Gastroesophageal sphincter (tissue), 4 donors: ENCODE results near the gene TRIOBP. TPM values are rescaled to one million over a fixed set of nuclear protein-coding genes. Genes with fewer than 3 reads are reported as not detected.
A peak's percentile ranks its signal among the peaks of the same experiment; 100 is the strongest.

Experiments used
- ATAC-seq: fragments of 150-250 bp; one replicate; pipeline ENCODE4 v1.9.1; 2016; ENCODE audit warnings: mild to moderate bottlenecking, moderate library complexity
- H3K27ac ChIP-seq, 4 donors: fragments of 200-600 bp; sonication (generic) in 3 of 4; 1 replicate in 3 of 4; 2 replicates in 1 of 4; pipeline ENCODE4 v1.5.1; 2016 to 2019
- H3K27me3 ChIP-seq: fragments of 200-600 bp; sonication (generic); one replicate; pipeline ENCODE4 v1.5.1; 2019
- H3K36me3 ChIP-seq, 2 donors: fragments of 200-600 bp; sonication (generic); one replicate each; pipeline ENCODE4 v1.5.1; 2019; ENCODE audit warnings: control low read depth in 1 of 2
- H3K4me1 ChIP-seq, 3 donors: fragments of 200-600 bp; sonication (generic); 1 replicate in 2 of 3; 2 replicates in 1 of 3; pipeline ENCODE4 v1.5.1; 2016 to 2019; ENCODE audit warnings: control low read depth in 2 of 3
- H3K4me3 ChIP-seq, 2 donors: fragments of 200-600 bp; sonication (generic); one replicate each; pipeline ENCODE4 v1.5.1; 2019; ENCODE audit warnings: mild to moderate bottlenecking in 1 of 2, moderate library complexity in 1 of 2
- H3K9me3 ChIP-seq, 3 donors: fragments of 200-600 bp; sonication (generic); one replicate each; pipeline ENCODE4 v1.5.1; 2017 to 2019; ENCODE audit warnings: control low read depth in 2 of 3
- CTCF ChIP-seq, 4 experiments: fragments of 200-600 bp in 2 of 4; fragments of 450-650 bp in 2 of 4; sonication (generic) in 1 of 4; IDR thresholded peaks; one replicate each; pipeline ENCODE4 v1.5.1; 2017 to 2019; ENCODE audit warnings: antibody characterized with exemption in 4 of 4, mild to moderate bottlenecking in 2 of 4, moderate library complexity in 2 of 4
- EP300 ChIP-seq: sonication (generic); formaldehyde crosslinking; IDR thresholded peaks from one replicate; pipeline ENCODE4 v1.6.1; 2017; ENCODE audit warnings: antibody characterized with exemption, mild to moderate bottlenecking
- POLR2A ChIP-seq, 2 donors: fragments of 450-650 bp; IDR thresholded peaks; one replicate each; pipeline ENCODE4 v1.6.1; 2017; ENCODE audit warnings: antibody characterized with exemption in 2 of 2, mild to moderate bottlenecking in 2 of 2, moderate library complexity in 1 of 2
- POLR2AphosphoS5 ChIP-seq: sonication (generic); formaldehyde crosslinking; IDR thresholded peaks from one replicate; pipeline ENCODE4 v1.6.1; 2017; ENCODE audit warnings: antibody characterized with exemption
- WGBS, 2 donors: methylation state at CpG; one replicate each; pipeline ENCODE4 v1.1.5; 2018; ENCODE audit warnings: low coverage in 1 of 2; 5-methylcytosine and 5-hydroxymethylcytosine counted together
- total RNA-seq, 4 donors: library from RNA; depleted of rRNA; stranded (reverse); fragments of >200 nt; gene quantifications; one replicate each; pipeline ENCODE4 v1.1.0, GENCODE V29; 2016

Gene TRIOBP
- total RNA-seq, 4 donors from 2014 or later = 128 to 234 (median 137) TPM

- Histone ChIP-seq H3K27ac (peak overlapping the region; percentile 3 to 96 (median 84)), H3K9me3 (no peaks in the 10 kb centered on the region), H3K27me3 (no peaks in the 10 kb centered on the region), H3K4me3 (no peak overlapping the region), H3K4me1 (peaks cover 0 to 80% (median 37%) of the 10 kb centered on the region in 3 donors), H3K36me3 (no peaks in the 10 kb centered on the region)
- ATAC-seq = no peak
- 62 to 70% methylated on average over 4 to 7 of the region's 16 CpGs for WGBS, 2 donors
- TF ChIP-seq POLR2AphosphoS5 (peak; percentile 17), CTCF (IDR thresholded peaks at IDR 0.05) (no peak)
Observed at GRCh38 chr22:37742376-37743171, 45.7 kb downstream of the TRIOBP start.

- Histone ChIP-seq H3K27me3 (no peaks in the 10 kb centered on the region), H3K27ac (peak overlapping the region in 3 of 4 donors; percentile 92 to 97 (median 96)), H3K36me3 (no peaks in the 10 kb centered on the region), H3K4me3 (no peak overlapping the region), H3K9me3 (no peaks in the 10 kb centered on the region), H3K4me1 (peaks cover 0 to 89% (median 47%) of the 10 kb centered on the region in 3 donors)
- ATAC-seq = no peak
- 87 to 90% methylated on average over 4 to 5 of the region's 6 CpGs for WGBS, 2 donors
- TF ChIP-seq POLR2AphosphoS5 (no peak), EP300 (no peak), CTCF (IDR thresholded peaks at IDR 0.05) (no peak), POLR2A (IDR thresholded peaks at IDR 0.05) (no peak)
Observed at GRCh38 chr22:37744589-37744988, 47.7 kb downstream of the TRIOBP start.

- Histone ChIP-seq H3K4me1 (peaks cover 0 to 89% (median 52%) of the 10 kb centered on the region in 3 donors), H3K27me3 (no peaks in the 10 kb centered on the region), H3K4me3 (peak overlapping the region; percentile 94 to 95), H3K9me3 (no peaks in the 10 kb centered on the region), H3K36me3 (no peaks in the 10 kb centered on the region), H3K27ac (peak overlapping the region; percentile 92 to 97 (median 94))
- peak; percentile 85 for ATAC-seq
- WGBS, 2 donors = 0% methylated on average over 5 to 8 of the region's 94 CpGs
- TF ChIP-seq POLR2A (IDR thresholded peaks at IDR 0.05) (peak; percentile 21 to 39), EP300 (no peak), POLR2AphosphoS5 (no peak), CTCF (IDR thresholded peaks at IDR 0.05) (peak in 1 of 4 experiments; percentile 11)
Observed at GRCh38 chr22:37745548-37746365, 48.9 kb downstream of the TRIOBP start.

GRCh38 chr22:37746366-37747079 is 49.7 kb downstream of the TRIOBP start:
- H3K9me3 ChIP-seq = no peaks in the 10 kb centered on the region
- peak; percentile 0 for ATAC-seq
- peak overlapping the region; percentile 92 to 97 (median 94) for H3K27ac ChIP-seq
- TF ChIP-seq POLR2A (IDR thresholded peaks at IDR 0.05) (peak in 1 of 2 donors; percentile 33), CTCF (IDR thresholded peaks at IDR 0.05) (no peak)
- peaks cover 5 to 89% (median 52%) of the 10 kb centered on the region in 3 donors for H3K4me1 ChIP-seq
- H3K36me3 ChIP-seq = no peaks in the 10 kb centered on the region
- H3K27me3 ChIP-seq = no peaks in the 10 kb centered on the region
- H3K4me3 ChIP-seq = peak overlapping the region; percentile 94 to 95
- no CpG with 5 or more reads among the region's 64 CpGs for WGBS, 2 donors
